ENCODE data around the gene MAN1C1.
A peak's percentile ranks its signal among the peaks of the same experiment; 100 is the strongest.
"Not testable (repeated sequence)": the region's sequence is repeated elsewhere in the genome, so short reads cannot be mapped to it uniquely, and the experiment has no call there.

Gene MAN1C1

GRCh38 chr1:25695771-25696311 is 79.2 kb downstream of the MAN1C1 start:
- DNase-seq (ENCODE audit: low read depth in 2 of 3, low spot score in 2 of 3), result no peak

DNA sequence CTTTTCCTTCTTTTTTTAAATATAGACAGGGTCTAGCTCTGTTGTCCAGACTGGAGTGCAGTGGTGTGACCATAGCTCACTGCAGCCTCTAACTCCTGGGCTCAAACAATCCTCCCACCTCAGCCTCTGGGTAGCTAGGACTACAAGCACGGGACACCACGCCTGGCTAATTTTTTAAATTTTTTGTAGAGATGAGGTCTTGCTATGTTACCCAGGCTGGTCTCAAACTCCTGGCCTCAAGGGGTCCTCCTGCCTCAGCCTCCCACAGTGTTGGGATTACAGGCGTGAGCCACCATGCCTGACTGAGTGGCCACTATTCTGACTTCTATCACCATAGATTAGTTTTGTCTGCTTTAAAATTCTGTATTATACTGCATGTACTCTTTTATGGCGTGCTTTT is 80.1 kb downstream of the MAN1C1 start:
- DNase-seq (ENCODE audit: low read depth in 2 of 3, low spot score in 2 of 3), result not testable (repeated sequence)

DNA sequence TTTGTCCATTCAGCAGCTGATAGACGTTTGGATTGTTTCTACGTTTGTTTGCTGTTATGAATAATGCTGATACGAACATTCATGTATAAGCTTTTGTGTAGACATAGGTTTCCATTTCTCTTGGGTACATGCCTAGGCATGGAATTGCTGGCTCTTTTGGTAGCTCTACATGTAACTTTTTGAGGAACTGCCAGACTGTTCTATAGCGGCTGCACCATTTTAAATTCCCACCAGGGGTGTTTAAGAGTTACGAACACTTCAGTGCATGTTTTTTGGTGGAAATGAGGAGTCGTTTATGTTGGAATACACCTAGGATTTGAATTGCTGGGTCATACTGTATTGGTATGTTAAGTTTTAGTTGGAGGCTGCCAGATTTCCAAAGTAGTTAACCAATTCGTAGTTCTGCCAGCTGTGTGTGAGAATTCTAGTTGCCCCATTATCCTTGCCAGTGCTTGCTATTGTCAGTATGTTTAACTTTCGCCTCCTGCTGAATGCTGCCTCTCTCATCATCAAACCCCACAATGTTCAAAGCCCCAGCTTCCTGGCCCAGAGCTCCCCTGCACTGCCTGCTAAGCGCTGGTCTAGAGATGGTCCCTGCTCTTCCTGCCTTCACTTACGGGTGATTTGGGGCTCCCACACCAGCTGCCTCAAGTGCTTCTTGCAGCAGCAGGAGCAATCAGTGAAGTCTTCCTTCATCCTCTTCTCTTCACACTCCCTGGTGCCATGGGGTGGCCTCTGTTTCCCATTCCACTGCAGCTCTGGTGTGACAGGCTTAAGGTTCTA is 81.0 kb downstream of the MAN1C1 start:
- DNase-seq (ENCODE audit: low read depth in 2 of 3, low spot score in 2 of 3), result no peak

DNA sequence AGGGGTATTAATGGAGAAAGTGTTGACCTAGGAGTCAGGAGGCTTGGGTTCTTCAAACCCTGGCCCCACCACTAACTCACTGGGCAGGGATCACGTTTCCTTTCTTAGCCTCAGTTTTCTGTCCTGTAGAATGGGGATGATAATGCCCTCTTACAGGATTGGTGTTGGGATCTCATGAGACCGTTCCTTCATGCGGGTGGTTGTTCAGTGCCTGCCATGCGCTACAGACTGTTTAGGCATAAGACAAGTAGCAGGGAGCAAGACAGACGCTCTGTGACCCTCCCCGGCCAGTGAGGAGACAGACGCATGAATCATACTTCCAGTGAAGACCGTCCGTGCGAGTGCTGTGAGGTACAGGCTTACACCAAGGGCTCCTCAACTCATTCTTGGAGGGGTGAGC is 81.7 kb downstream of the MAN1C1 start:
- DNase-seq (ENCODE audit: low read depth in 2 of 3, low spot score in 2 of 3), result no peak

- DNase-seq (ENCODE audit: low read depth in 2 of 3, low spot score in 2 of 3), result not testable (repeated sequence)
Observed at GRCh38 chr1:25699059-25699458, 82.5 kb downstream of the MAN1C1 start.

- DNase-seq (ENCODE audit: low read depth in 2 of 3, low spot score in 2 of 3), result no peak
Observed at GRCh38 chr1:25699500-25700143, 83.0 kb downstream of the MAN1C1 start.

DNA sequence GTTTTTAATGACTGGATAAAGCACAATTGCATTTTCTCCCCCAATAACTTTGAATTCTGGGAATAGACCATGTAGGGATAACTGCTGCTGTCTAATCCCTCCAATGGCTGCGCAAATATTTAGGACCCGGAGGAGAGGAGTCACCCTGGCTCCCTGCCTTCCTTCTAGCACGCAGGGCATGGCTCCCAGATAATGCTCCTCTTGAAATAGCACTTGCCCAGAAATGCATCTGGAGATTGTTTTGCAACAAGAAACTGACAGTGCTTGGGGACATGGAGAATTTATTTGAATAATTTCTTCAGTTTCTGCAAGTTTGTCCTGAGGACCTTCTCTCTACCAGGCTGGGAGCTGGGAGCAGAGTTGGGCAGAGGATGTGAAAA is 83.5 kb downstream of the MAN1C1 start:
- DNase-seq (ENCODE audit: low read depth in 2 of 3, low spot score in 2 of 3), result no peak

DNA sequence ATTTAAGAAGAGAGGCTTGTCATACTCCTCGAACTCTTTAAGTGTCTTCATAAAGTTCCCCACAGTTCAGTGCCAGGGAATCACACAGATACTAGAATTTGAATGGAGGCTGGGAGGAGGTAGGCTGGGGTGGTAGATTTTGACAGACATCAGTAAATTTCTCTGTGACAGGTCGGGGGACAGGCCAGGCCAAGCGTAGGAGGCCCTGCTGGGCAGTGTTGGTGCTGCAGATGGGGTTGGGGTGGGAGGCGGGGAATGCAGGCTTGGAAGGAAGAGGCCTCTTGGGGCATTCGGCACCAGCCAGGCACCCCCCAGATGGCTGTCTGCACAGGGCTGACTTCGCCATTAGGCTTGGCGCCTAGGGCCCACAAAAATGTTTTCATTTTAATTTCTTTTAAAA is 84.0 kb downstream of the MAN1C1 start:
- DNase-seq (ENCODE audit: low read depth in 2 of 3, low spot score in 2 of 3), result no peak

GRCh38 chr1:25701030-25701785 is 84.6 kb downstream of the MAN1C1 start:
- no peak for DNase-seq (ENCODE audit: low read depth in 2 of 3, low spot score in 2 of 3)

GRCh38 chr1:25702101-25702775 is 85.6 kb downstream of the MAN1C1 start:
- DNase-seq (ENCODE audit: low read depth in 2 of 3, low spot score in 2 of 3), result no peak

DNA sequence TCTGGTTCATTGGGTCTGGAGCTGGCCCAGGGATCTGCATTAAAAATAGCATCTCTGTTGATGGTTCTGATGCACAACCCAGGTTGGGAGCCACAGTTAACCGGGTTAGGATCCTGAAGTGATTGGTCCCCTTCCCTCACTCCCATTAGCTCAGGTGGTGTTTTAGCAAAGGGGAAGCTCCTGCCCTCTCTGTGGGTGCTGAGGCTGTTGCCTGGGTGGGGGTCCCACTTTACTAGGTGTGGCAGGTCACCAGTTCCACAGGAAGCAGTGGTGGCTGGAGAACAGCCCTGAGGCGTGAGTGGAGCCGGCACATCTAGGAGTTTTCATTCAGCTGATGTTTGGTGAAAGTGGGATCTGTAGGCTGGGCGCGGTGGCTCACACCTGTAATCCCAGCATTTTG is 86.5 kb downstream of the MAN1C1 start:
- DNase-seq (ENCODE audit: low read depth in 2 of 3, low spot score in 2 of 3), result no peak

DNA sequence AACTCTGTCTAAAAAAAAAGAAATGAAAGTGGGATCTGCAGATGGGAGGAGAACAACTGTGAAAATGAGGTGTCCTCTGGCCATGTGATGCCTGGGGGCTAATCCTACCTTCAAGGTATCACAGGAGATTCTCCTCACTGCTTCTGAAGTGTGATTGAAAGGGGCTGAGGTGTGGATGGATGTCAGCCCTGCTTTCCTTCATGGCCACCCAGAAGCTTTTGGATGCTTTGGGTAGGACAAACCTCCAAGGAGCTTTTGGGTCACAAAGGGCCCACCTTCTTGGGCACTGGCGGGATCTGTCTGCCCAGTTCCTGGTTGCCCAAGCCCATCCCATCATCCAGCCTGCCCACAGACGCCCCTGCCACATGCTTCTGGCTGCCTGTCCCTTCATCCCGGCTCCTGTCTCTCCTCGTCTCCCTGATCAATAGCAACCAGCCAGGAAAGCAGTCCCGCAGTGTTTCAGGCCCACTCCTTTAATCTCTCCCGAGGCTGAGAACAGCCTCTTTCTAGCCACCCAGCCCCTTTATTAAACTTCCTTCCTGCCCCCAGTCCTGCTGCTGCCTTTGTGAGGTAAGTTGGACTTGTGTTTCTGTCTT is 87.2 kb downstream of the MAN1C1 start:
- no peak for DNase-seq (ENCODE audit: low read depth in 2 of 3, low spot score in 2 of 3)

- DNase-seq (ENCODE audit: low read depth in 2 of 3, low spot score in 2 of 3), result no peak
Observed at GRCh38 chr1:25704267-25704691, 87.7 kb downstream of the MAN1C1 start.

GRCh38 chr1:25705699-25706098 is 89.1 kb downstream of the MAN1C1 start:
- no peak for DNase-seq (ENCODE audit: low read depth in 2 of 3, low spot score in 2 of 3)

DNA sequence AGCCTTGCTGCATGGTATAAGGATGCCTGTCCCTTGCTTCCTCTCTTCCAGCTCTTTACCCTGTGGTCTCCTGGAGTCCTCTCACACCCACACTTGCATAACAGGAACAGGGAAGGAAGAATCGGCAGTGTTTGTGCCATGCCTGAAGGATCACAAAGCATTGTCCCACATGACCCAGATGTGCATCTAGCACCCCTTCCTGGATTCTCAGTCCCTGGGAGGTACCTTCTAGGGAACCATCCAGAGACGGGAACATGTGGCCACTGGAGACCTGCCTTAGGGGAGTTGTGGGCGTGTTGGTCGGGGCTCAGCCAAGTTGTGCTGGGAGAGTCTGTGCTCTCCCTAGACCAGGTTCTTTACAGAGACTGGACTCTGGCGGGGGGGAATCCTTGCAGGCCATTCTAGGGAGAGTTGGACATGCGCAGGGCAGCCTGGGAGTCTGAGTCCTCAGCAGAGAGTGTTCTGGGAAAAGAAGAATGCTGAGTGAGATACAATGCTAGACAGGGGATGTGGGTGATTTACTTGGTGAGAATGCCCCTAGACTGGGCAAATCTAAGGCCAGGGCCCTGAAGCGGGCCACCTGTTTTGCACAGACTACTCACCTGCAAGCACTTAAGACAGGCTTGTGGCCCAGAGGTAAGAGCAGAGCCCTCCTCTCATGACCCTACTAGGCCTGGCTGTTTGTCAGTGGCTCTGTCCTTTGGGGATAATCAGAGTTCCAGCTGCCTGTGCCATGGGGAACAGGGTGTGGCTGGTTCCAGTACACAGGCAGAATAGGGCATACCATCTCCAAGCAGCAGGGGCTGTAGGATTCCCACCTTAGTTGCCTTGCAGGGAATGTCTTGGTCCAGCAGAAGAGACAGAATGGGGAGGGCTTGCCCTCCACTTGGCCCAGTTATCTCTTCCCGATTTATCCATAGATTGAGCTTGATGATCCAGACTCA is 89.8 kb downstream of the MAN1C1 start:
- no peak for DNase-seq (ENCODE audit: low read depth in 2 of 3, low spot score in 2 of 3)

DNA sequence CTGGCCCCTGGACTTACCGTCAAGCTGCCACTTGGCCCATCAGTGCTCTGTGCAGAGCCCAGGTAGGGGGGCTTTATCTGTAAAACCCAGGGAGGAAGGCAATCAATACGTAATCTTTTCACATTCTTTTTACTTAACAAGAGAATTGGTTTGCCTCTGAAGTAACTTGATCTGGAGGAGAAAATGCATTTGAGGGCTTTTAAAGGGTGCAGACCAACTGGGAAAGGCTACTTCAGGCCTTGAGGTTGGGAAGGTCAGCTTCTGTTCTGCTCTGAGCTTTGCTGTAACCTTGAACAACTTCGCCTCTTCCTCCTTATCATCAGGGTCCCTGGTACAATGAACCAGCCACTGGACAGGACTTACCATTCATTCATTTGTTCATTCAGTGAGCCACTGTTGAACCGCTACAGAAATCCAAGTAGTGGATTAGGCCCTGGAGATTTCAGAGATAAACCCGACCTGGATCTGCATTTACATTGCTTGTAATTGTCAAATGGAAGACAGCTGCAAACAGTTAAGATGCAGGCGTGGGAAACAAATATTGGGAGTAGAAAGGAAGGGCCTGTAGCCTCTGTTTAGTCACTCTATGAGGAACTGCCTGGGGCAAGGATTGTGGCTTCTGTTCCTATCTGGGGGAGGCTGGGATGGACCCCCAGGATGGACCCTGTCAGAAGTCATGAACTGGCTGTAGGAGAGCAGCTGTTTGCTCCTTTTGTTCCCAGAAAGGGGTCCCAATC is 90.9 kb downstream of the MAN1C1 start:
- no peak for DNase-seq (ENCODE audit: low read depth in 2 of 3, low spot score in 2 of 3)

DNA sequence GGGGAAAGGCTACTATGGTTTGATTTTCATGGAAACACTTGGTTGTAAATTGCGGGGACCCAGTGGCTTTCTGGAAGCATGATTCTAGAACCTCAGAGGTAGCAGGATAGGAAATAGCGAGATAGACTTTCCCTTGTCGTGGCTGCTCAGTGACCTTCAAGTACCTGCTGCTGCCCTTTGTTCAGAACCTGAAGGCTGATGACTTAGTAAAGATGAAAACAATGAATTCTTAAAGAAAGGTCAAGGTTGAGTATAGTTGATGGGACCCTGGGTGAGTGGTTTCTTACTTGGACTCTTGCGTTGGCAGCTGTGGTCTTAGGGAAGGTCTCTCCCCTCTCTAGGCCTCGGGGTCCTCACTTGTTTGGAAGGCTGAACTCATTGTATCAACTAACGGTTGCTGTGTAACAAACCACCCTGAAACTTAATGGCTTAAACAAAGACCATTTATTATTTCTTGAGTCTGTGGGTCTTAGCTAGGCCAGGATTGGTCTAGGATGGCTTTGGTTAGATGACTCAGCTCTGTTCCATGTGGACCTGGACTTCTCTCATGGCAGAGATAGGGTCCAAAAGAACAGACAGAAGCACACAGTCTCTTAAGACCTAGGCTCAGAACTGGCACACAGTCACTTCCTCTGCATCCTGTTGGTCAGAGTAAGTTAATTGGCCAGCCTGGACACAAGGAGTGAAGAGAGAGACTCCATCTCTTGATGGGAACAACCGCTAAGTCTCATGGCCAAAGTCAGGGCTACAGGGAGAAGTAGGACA is 94.2 kb downstream of the MAN1C1 start:
- no peak for DNase-seq (ENCODE audit: low read depth in 2 of 3, low spot score in 2 of 3)

- DNase-seq (ENCODE audit: low read depth in 2 of 3, low spot score in 2 of 3), result peak in 2 of 3 experiments; percentile 16 to 31
Observed at GRCh38 chr1:25711555-25712298, 95.1 kb downstream of the MAN1C1 start.
